DND-41 (cell line): ENCODE data around the gene SLC39A6.

Experiments
- EZH2 ChIP-seq: IDR thresholded peaks from 3 replicates; pipeline ENCODE4 v1.6.1; 2012; ENCODE audit warnings: borderline replicate concordance, low read depth, mild to moderate bottlenecking, moderate library complexity, low read length, inconsistent platforms; ENCODE audit not compliant: severe bottlenecking
- TF ChIP-seq, protein P1 (sequence below): IDR thresholded peaks from 2 replicates; pipeline ENCODE4 v1.5.1; 2012; ENCODE audit warnings: borderline replicate concordance, low read length, moderate library complexity, mild to moderate bottlenecking; ENCODE audit not compliant: poor library complexity, severe bottlenecking; ENCODE audit errors: extremely low read depth

GRCh38 chr18:36143391-36143790 lies 14.3 kb upstream of the SLC39A6 start:
- TF ChIP-seq, protein P1, sequence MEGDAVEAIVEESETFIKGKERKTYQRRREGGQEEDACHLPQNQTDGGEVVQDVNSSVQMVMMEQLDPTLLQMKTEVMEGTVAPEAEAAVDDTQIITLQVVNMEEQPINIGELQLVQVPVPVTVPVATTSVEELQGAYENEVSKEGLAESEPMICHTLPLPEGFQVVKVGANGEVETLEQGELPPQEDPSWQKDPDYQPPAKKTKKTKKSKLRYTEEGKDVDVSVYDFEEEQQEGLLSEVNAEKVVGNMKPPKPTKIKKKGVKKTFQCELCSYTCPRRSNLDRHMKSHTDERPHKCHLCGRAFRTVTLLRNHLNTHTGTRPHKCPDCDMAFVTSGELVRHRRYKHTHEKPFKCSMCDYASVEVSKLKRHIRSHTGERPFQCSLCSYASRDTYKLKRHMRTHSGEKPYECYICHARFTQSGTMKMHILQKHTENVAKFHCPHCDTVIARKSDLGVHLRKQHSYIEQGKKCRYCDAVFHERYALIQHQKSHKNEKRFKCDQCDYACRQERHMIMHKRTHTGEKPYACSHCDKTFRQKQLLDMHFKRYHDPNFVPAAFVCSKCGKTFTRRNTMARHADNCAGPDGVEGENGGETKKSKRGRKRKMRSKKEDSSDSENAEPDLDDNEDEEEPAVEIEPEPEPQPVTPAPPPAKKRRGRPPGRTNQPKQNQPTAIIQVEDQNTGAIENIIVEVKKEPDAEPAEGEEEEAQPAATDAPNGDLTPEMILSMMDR = no peak
- no peak for TF ChIP-seq EZH2
